HTR-8/SVneo (cell line): ENCODE results near the gene CCDC24.

Source experiments
- DNase-seq: peaks from one replicate; pipeline ENCODE4 v3.0.0; 2011; ENCODE audit warnings: low spot score, mixed read lengths; ENCODE audit not compliant: insufficient read length
- FAIRE-seq: peaks from 2 replicates; lab custom pipeline; 2011; peaks lifted over from hg19 to GRCh38; lab: Jason Lieb, UNC

The CCDC24 gene

GRCh38 chr1:43991476-43992231 is at the start of gene CCDC24:
Gene CCDC24 (plus strand): TSS chr1:43991599. CDS start chr1:43991879, 280 bp downstream.
- FAIRE-seq (peak; percentile 49), DNase-seq (peak; percentile 73)

- FAIRE-seq = no peak
- DNase-seq = no peak
Observed at GRCh38 chr1:43942411-43942810, 49.0 kb upstream of the CCDC24 start.

GRCh38 chr1:43944860-43945259 is 46.5 kb upstream of the CCDC24 start:
- FAIRE-seq = no peak
- DNase-seq = no peak

- no peak for DNase-seq
- FAIRE-seq = no peak
Observed at GRCh38 chr1:43945674-43946235, 45.6 kb upstream of the CCDC24 start.

GRCh38 chr1:43946236-43947060 is 45.0 kb upstream of the CCDC24 start, which contains the start of gene IPO13:
Gene IPO13 (plus strand): TSS chr1:43946950. CDS start chr1:43947601, 651 bp downstream.
- DNase-seq = peak; percentile 92
- FAIRE-seq = peak; percentile 92

GRCh38 chr1:43947061-43947873 is 44.1 kb upstream of the CCDC24 start:
- FAIRE-seq (no peak), DNase-seq (no peak)

GRCh38 chr1:43947874-43948437 is 43.4 kb upstream of the CCDC24 start:
- no peak for FAIRE-seq

GRCh38 chr1:43949678-43950077 is 41.7 kb upstream of the CCDC24 start:
- no peak for FAIRE-seq

More at GRCh38 chr1:43947874-43948437, 43.4 kb upstream of the CCDC24 start:
- no peak for DNase-seq

GRCh38 chr1:43951021-43951985 is 40.1 kb upstream of the CCDC24 start:
- DNase-seq (no peak), FAIRE-seq (no peak)

More at GRCh38 chr1:43949678-43950077, 41.7 kb upstream of the CCDC24 start:
- DNase-seq = no peak

GRCh38 chr1:43952731-43953346 is 38.6 kb upstream of the CCDC24 start:
- DNase-seq (no peak), FAIRE-seq (no peak)

GRCh38 chr1:43953361-43953760 is 38.0 kb upstream of the CCDC24 start:
- no peak for FAIRE-seq
- no peak for DNase-seq

- FAIRE-seq = no peak
- DNase-seq = no peak
Observed at GRCh38 chr1:43954036-43954435, 37.4 kb upstream of the CCDC24 start.

- DNase-seq (no peak), FAIRE-seq (no peak)
Observed at GRCh38 chr1:43956234-43956633, 35.2 kb upstream of the CCDC24 start.

- DNase-seq (no peak), FAIRE-seq (no peak)
Observed at GRCh38 chr1:43957407-43958040, 33.9 kb upstream of the CCDC24 start.

GRCh38 chr1:43958351-43959255 is 32.8 kb upstream of the CCDC24 start:
- FAIRE-seq (no peak), DNase-seq (no peak)

- FAIRE-seq = no peak
- no peak for DNase-seq
Observed at GRCh38 chr1:43960798-43961197, 30.6 kb upstream of the CCDC24 start.

GRCh38 chr1:43961692-43962091 is 29.7 kb upstream of the CCDC24 start:
- FAIRE-seq = no peak

More at GRCh38 chr1:43961692-43962091, 29.7 kb upstream of the CCDC24 start:
- DNase-seq = no peak
